ENCODE results near the gene SCNN1B. TPM values are rescaled to one million over a fixed set of nuclear protein-coding genes. Genes with fewer than 3 reads are reported as not detected.
"Not testable (repeated sequence)": the region's sequence is repeated elsewhere in the genome, so short reads cannot be mapped to it uniquely, and the experiment has no call there.

Gene SCNN1B
- total RNA-seq, 6 experiments from 2014 or later, result not detected

- no peak for DNase-seq
- H3K27me3 Mint-ChIP-seq (ENCODE audit: insufficient read depth), result no peaks in the 10 kb centered on the region
- peaks cover 18% of the 10 kb centered on the region for H3K36me3 Mint-ChIP-seq (ENCODE audit: low read depth)
- no peaks in the 10 kb centered on the region for H3K4me1 Mint-ChIP-seq (ENCODE audit: low read depth)
- H3K9me3 Mint-ChIP-seq, result no peaks in the 10 kb centered on the region
- H3K4me3 Mint-ChIP-seq, result no peak overlapping the region
- no peak for TF ChIP-seq CTCF (IDR thresholded peaks at IDR 0.05)
- H3K27ac Mint-ChIP-seq, result no peak overlapping the region
Observed at GRCh38 chr16:23389201-23389600, 87.1 kb downstream of the SCNN1B start.

GRCh38 chr16:23389936-23390335 is 87.8 kb downstream of the SCNN1B start:
- H3K27me3 Mint-ChIP-seq (ENCODE audit: insufficient read depth); H3K9me3 Mint-ChIP-seq; DNase-seq; H3K4me3 Mint-ChIP-seq; H3K4me1 Mint-ChIP-seq (ENCODE audit: low read depth); H3K27ac Mint-ChIP-seq: not testable (repeated sequence)
- peaks cover 18% of the 10 kb centered on the region for H3K36me3 Mint-ChIP-seq (ENCODE audit: low read depth)

GRCh38 chr16:23391381-23392222 is 89.5 kb downstream of the SCNN1B start:
- Mint-ChIP-seq H3K4me1 (ENCODE audit: low read depth) (no peaks in the 10 kb centered on the region), H3K4me3 (no peak overlapping the region), H3K36me3 (ENCODE audit: low read depth) (peaks cover 18% of the 10 kb centered on the region), H3K27ac (no peak overlapping the region), H3K9me3 (no peaks in the 10 kb centered on the region), H3K27me3 (ENCODE audit: insufficient read depth) (no peaks in the 10 kb centered on the region)
- TF ChIP-seq CTCF (IDR thresholded peaks at IDR 0.05), result no peak
- DNase-seq, result no peak

- Mint-ChIP-seq H3K4me1 (ENCODE audit: low read depth) (no peaks in the 10 kb centered on the region), H3K27me3 (ENCODE audit: insufficient read depth) (no peaks in the 10 kb centered on the region), H3K36me3 (ENCODE audit: low read depth) (peaks cover 21% of the 10 kb centered on the region), H3K4me3 (no peak overlapping the region), H3K9me3 (no peaks in the 10 kb centered on the region), H3K27ac (no peak overlapping the region)
- no peak for TF ChIP-seq CTCF (IDR thresholded peaks at IDR 0.05)
- DNase-seq, result no peak
Observed at GRCh38 chr16:23392223-23392600, 90.1 kb downstream of the SCNN1B start.

GRCh38 chr16:23394141-23394831 is 92.2 kb downstream of the SCNN1B start:
- DNase-seq, result no peak
- no peak for TF ChIP-seq CTCF (IDR thresholded peaks at IDR 0.05)
- Mint-ChIP-seq H3K27ac (no peak overlapping the region), H3K9me3 (no peaks in the 10 kb centered on the region), H3K36me3 (ENCODE audit: low read depth) (peaks cover 28% of the 10 kb centered on the region; the same call in 1 of the 2 replicates), H3K27me3 (ENCODE audit: insufficient read depth) (no peaks in the 10 kb centered on the region), H3K4me3 (no peak overlapping the region), H3K4me1 (ENCODE audit: low read depth) (no peaks in the 10 kb centered on the region)

- DNase-seq, result no peak
- no peak for TF ChIP-seq CTCF (IDR thresholded peaks at IDR 0.05)
- no peak overlapping the region for H3K4me3 Mint-ChIP-seq
- no peak overlapping the region for H3K27ac Mint-ChIP-seq
- no peaks in the 10 kb centered on the region for H3K9me3 Mint-ChIP-seq
- peaks cover 24% of the 10 kb centered on the region; the same call in 1 of the 2 replicates for H3K36me3 Mint-ChIP-seq (ENCODE audit: low read depth)
- H3K4me1 Mint-ChIP-seq (ENCODE audit: low read depth), result no peaks in the 10 kb centered on the region
- no peaks in the 10 kb centered on the region for H3K27me3 Mint-ChIP-seq (ENCODE audit: insufficient read depth)
Observed at GRCh38 chr16:23395732-23396131, 93.6 kb downstream of the SCNN1B start.

All from HFFc6 (cell line).